IPS DF 6.9 (cell line): ENCODE measurements around the gene ADGRD1.

Experiments
- DNase-seq: peaks from one replicate; pipeline ENCODE4 v3.0.0-alpha.2; 2013; ENCODE audit warnings: low read depth, low spot score
- H3K27ac ChIP-seq: one replicate; pipeline ENCODE4 v1.5.1; 2013; ENCODE audit warnings: low read length, control low read depth
- H3K27me3 ChIP-seq: 2 replicates; pipeline ENCODE4 v1.6.1; 2013; ENCODE audit warnings: mild to moderate bottlenecking, low read length; ENCODE audit not compliant: control insufficient read depth, insufficient read depth
- H3K36me3 ChIP-seq: 2 replicates; pipeline ENCODE4 v1.6.1; 2013; ENCODE audit warnings: low read length; ENCODE audit not compliant: control insufficient read depth, insufficient read depth
- H3K4me1 ChIP-seq: 2 replicates; pipeline ENCODE4 v1.6.1; 2013; ENCODE audit warnings: low read length; ENCODE audit not compliant: control insufficient read depth, insufficient read depth
- H3K4me3 ChIP-seq: 2 replicates; pipeline ENCODE4 v1.5.1; 2013; ENCODE audit warnings: mild to moderate bottlenecking, low read length
- H3K9me3 ChIP-seq: 2 replicates; pipeline ENCODE4 v1.6.1; 2013; ENCODE audit warnings: low read length, inconsistent platforms; ENCODE audit not compliant: control insufficient read depth, insufficient read depth
- WGBS: extraction: QIAGEN DNeasy Blood & Tissue Kit; methylation state at CpG from one replicate; pipeline ENCODE4 v1.1.7; 2013; ENCODE audit warnings: mixed read lengths, missing lambda C conversion rate; ENCODE audit not compliant: insufficient read length, insufficient coverage; 5-methylcytosine and 5-hydroxymethylcytosine counted together

The ADGRD1 gene

DNA sequence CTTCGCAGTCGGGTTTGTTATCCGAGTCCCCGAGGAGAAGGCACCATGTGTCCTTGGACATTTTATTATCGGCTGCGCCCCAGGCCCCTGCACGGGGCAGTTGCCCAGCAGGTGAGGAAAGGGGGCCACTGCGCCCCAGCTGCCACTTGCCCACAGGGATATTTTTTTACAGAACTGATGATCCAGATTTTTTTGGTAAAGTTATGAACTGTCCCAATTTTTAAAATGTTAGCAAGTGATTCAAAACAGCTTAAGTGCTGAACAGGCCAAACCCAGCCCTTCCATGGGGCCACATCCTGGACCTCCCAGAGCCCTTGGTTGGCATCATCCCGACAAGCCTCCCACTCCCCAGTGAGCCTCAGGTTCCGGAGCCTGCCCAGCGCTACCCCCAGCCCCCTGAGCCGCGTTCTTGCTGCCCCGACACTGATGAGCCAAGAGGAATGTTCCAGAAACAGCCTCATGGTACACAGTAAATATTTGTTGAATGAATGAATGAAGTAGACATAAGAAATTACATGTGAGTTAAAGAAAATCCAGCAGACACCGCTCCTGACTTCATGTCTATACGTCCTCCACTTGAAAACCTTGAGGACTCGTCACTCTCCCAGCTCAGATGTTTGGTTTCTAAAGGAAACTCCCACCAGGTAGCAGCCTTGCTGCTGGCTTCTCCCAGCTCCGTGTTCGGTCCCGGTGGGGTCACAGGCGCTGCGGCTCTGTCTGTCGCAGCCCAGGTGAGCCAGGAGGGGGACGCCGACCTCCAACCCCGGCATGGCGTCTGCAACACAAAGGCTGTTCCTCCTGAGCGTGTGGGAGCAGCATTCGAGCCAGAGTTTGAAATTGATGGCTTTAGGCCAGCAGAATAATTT, 88.5 kb downstream of the ADGRD1 start:
- H3K4me3 ChIP-seq = no peak overlapping the region
- H3K4me1 ChIP-seq = no peaks in the 10 kb centered on the region
- DNase-seq = no peak
- no peaks in the 10 kb centered on the region for H3K36me3 ChIP-seq
- no CpG with 5 or more reads among the region's 29 CpGs for WGBS
- H3K9me3 ChIP-seq = no peaks in the 10 kb centered on the region
- H3K27me3 ChIP-seq = no peaks in the 10 kb centered on the region
- no peak overlapping the region for H3K27ac ChIP-seq

DNA sequence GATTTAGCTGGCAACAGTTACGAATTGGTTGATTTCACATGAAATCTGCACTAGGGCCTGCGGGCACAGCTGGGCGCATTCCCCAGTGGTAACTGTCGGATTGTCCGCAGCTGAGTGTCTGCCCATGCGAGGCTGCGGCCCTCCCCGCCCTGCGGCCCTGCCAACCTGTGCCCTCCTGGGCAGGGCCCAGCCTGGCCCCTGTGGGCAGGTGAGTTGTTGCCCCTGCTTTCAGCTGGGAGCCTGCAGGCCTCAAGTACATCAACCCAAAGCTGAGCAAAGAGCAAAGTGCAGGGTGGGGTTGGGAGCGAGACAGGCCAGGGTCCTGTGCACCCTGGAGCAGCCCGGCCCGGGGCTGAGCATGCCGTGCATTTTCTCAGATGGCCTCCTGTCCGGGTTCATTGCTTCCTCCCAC, 89.1 kb downstream of the ADGRD1 start:
- Histone ChIP-seq H3K4me1 (no peaks in the 10 kb centered on the region), H3K27ac (no peak overlapping the region), H3K9me3 (no peaks in the 10 kb centered on the region), H3K36me3 (no peaks in the 10 kb centered on the region), H3K27me3 (no peaks in the 10 kb centered on the region), H3K4me3 (no peak overlapping the region)
- no peak for DNase-seq
- no CpG with 5 or more reads among the region's 14 CpGs for WGBS

DNA sequence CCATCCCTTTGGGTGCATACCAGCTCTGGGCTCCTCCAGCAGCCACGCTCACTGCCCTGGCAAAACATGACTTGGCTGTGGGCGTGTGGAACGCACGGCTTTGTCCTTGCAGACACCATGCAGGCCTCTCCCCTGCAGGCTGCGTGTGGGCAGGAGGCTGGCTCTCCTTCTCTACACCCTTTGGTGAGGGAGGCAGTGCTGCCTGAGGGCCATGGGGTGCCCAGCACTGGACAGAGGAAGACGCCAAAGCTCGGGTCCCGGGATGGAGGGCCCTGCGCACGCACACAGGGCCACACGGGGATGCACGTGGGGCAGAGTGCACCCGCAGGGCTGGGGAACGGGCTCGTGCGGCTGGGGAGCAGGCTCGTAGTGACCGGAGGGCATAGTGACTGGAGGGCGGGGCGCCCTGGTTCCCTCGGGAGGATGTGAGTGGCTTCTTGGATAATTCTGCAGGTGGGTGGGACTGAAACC, 89.7 kb downstream of the ADGRD1 start:
- no peaks in the 10 kb centered on the region for H3K4me1 ChIP-seq
- H3K27me3 ChIP-seq = no peaks in the 10 kb centered on the region
- no peak overlapping the region for H3K4me3 ChIP-seq
- DNase-seq = no peak
- no peaks in the 10 kb centered on the region for H3K36me3 ChIP-seq
- H3K27ac ChIP-seq = no peak overlapping the region
- WGBS = no CpG with 5 or more reads among the region's 21 CpGs
- H3K9me3 ChIP-seq = no peaks in the 10 kb centered on the region

DNA sequence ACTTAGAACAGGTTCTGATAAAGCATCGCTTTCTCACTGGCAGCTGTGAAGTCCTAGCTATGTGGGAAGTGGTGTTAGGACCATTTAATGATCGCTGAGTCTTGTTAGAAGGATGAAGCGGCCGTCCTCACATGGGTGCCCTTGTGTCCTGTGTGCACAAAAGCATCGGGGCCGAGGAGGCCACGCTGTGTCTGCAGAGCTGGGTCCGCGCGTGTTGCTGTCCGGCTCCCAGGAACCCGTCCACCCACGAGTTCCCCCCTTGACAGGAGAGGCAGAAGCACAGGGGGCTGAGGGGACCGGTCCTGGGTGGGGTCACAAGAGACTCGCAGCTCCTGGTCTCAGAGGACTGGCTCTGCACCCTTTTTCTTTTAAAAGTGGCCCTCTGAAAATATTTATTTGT, 90.4 kb downstream of the ADGRD1 start:
- WGBS = no CpG with 5 or more reads among the region's 15 CpGs
- H3K27me3 ChIP-seq = no peaks in the 10 kb centered on the region
- no peak for DNase-seq
- H3K27ac ChIP-seq = no peak overlapping the region
- no peaks in the 10 kb centered on the region for H3K9me3 ChIP-seq
- H3K4me3 ChIP-seq = no peak overlapping the region
- H3K4me1 ChIP-seq = no peaks in the 10 kb centered on the region
- H3K36me3 ChIP-seq = no peaks in the 10 kb centered on the region

DNA sequence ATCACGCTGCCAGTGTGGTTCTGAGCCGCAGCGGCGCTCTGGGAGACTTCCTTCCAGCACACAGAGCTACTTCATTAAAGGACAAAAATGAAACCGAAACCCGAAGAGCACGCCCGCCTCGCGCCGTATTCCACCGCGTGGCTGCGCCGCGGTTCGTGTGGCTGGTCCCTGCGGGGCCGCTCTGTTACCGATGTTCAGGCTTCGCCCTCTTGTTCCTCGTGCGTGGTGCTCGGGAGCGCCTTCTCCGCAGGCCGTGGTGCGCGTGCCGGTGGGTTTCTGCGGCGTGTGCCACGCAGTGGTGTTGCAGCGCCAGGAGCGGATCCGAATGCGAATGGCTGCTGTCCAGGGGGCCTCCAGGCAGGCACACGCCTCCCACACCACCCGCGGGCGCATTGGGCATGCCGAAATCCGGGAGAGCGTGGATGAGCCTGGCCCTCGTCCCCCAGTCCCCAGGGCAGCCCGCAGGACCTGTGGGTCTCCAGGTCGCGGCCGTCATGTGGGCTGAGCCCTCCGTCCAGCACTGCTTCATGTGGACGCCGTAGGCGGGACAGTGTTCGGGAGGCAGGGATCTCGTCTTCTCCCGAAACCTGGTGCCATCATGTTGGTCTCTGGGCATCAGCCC, 91.2 kb downstream of the ADGRD1 start:
- no peak for DNase-seq
- H3K36me3 ChIP-seq = no peaks in the 10 kb centered on the region
- H3K4me3 ChIP-seq = no peak overlapping the region
- WGBS = no CpG with 5 or more reads among the region's 56 CpGs
- H3K27me3 ChIP-seq = no peaks in the 10 kb centered on the region
- H3K4me1 ChIP-seq = no peaks in the 10 kb centered on the region
- H3K27ac ChIP-seq = no peak overlapping the region
- H3K9me3 ChIP-seq = no peaks in the 10 kb centered on the region

DNA sequence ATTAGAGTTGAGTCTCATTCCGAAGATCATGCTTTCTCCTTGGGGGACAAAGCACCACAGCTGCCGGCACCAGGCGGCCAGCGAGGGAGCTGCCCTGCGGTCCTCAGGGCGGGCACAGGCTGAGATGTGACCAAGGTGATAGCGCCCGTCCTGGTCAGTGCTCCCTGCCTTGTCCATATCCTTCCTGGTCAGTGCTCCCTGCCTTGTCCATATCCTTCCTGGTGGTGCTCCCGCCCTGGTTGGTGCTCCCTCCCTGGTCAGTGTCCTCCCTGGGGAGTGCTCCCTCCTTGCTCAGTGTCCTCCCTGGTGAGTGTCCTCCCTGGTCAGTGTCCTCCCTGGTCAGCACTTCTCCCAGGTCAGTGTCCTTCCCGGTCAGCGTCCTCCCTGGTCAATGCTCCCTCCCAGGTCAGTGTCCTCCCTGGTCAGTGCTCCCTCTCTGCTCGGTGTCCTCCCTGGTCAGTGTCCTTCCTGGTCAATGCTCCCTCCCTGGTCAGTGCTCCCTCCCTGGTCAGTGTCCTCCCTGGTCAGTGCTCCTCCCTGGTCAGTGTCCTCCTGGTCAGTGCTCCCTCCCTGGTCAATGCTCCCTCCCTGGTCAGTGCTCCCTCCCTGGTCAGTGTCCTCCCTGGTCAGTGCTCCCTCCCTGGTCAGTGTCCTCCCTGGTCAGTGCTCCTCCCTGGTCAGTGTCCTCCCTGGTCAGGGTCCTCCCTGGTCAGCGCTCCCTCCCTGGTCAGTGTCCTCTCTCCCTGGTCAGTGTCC, 92.2 kb downstream of the ADGRD1 start:
- Histone ChIP-seq H3K27me3 (no peaks in the 10 kb centered on the region), H3K4me1 (no peaks in the 10 kb centered on the region), H3K4me3 (no peak overlapping the region), H3K9me3 (no peaks in the 10 kb centered on the region), H3K27ac (no peak overlapping the region), H3K36me3 (no peaks in the 10 kb centered on the region)
- DNase-seq = no peak
- WGBS = no CpG with 5 or more reads among the region's 13 CpGs

DNA sequence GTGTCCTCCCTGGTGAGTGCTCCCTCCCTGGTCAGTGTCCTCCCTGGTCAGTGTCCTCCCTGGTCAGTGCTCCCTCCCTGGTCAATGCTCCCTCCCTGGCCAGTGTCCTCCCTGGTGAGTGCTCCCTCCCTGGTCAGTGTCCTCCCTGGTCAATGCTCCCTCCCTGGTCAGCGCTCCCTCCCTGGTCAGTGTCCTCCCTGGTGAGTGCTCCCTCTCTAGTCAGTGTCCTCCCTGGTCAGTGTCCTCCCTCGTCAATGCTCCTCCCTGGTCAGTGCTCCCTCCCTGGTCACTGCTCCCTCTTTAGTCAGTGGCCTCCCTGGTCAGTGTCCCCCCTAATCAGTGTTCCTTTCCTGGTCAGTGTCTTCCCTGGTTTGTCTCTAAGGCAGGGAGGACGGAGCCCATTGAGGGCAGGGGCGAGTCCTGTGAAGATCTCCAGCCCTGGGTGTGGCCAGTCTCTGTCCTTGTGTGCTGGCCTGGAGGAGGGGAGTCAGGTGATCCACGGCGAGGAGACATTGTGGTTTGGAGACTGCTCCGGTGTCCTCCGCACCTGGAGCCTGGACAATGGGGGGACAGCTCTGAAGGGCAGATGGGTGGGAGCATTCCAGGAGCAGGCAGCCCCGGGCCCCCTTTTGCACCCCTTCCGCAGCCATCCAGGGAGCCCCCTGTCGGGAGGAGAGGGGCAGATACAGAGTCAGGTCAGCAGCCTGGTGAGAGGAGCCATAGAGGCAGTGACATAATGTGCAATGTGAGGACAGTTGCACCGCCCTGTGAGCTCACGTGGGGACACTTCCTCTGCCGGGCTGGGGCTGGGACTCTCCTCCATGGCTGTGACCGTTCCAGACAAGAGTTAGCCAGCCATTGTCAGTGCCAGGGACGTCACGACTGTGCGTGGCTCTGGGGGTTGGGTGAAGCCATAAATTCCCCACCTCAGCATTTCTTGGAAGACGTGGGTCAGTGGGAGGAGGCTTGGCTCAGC, 93.4 kb downstream of the ADGRD1 start:
- Histone ChIP-seq H3K27ac (no peak overlapping the region), H3K4me3 (no peak overlapping the region), H3K27me3 (no peaks in the 10 kb centered on the region), H3K36me3 (no peaks in the 10 kb centered on the region), H3K4me1 (no peaks in the 10 kb centered on the region), H3K9me3 (no peaks in the 10 kb centered on the region)
- DNase-seq = no peak
- WGBS = no CpG with 5 or more reads among the region's 19 CpGs

DNA sequence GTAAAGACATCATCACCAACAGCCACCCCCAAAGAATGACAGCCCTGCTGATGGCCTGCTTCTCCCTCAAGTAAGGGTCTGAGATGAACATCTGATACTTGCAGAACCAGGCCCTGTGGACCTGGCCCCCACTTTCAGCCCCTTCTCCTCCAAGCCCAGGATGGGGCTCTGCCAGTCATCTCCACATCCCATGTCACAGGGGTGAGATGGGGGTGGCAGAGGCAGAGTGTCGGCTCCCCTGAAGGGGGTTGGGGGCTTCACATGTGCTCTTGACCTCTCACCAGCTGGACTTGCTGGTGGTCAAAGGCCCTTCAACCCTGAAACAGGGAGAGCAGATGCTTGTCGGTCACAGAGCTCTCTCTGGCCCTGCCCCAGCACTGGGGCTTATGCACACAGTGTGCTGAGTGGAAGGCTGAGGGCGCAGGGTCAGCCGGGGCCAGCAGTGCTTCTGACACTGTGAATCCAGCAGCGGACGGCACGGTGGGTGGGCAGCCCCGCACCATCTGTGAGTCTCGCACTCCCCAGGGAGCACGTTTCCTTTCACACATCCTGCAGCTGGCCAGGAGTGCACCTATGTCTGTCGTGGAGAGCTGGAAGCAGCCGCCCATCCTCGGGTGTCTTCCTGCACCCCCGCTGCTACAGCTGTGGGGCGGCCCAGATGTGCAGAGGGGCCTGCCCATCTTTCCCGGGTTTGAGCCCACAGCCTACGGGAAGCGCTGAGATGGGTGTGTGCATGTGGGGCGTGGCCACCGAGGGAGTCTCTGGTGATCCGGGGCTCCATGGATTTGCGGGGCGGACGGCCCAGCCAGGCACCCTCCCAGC, 94.3 kb downstream of the ADGRD1 start:
- H3K4me3 ChIP-seq = no peak overlapping the region
- no peaks in the 10 kb centered on the region for H3K9me3 ChIP-seq
- no CpG with 5 or more reads among the region's 24 CpGs for WGBS
- no peak for DNase-seq
- H3K27ac ChIP-seq = no peak overlapping the region
- no peaks in the 10 kb centered on the region for H3K4me1 ChIP-seq
- H3K36me3 ChIP-seq = no peaks in the 10 kb centered on the region
- H3K27me3 ChIP-seq = no peaks in the 10 kb centered on the region

DNA sequence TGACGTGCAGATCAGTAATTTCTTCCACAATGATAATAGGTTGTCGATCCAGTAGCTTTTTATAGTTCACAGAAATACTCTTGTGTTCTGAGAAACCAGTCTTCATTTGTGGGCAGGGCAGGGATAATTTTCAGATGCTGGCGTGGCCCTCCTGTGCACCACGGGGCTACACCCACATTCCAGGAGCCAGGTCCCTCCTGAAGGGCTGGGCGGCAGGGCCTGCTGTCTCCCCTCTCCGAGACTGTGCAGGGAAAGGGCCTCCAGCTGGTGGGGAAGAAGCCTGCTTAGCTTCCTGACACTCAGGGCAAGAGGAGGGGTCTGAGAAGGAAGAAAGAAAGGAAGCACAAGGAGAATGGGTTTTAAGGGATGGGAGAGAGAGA, 94.9 kb downstream of the ADGRD1 start:
- no peak for DNase-seq
- Histone ChIP-seq H3K27me3 (no peaks in the 10 kb centered on the region), H3K27ac (no peak overlapping the region), H3K4me1 (no peaks in the 10 kb centered on the region), H3K36me3 (no peaks in the 10 kb centered on the region), H3K4me3 (no peak overlapping the region), H3K9me3 (no peaks in the 10 kb centered on the region)
- WGBS = no CpG with 5 or more reads among the region's 6 CpGs
